Activated CD4-positive, alpha-beta T cell treated with anti-CD3 and anti-CD28 coated beads for 24 hours (primary cell): ENCODE measurements around the gene FAF2.
"Not testable (repeated sequence)": the region's sequence is repeated elsewhere in the genome, so short reads cannot be mapped to it uniquely, and the experiment has no call there.

ENCODE experiments used
- DNase-seq, 2 donors: peaks; one replicate each; pipeline ENCODE4 v3.0.0-alpha.2; 2020; ENCODE audit warnings: low read depth in 2 of 2

The FAF2 gene

DNA sequence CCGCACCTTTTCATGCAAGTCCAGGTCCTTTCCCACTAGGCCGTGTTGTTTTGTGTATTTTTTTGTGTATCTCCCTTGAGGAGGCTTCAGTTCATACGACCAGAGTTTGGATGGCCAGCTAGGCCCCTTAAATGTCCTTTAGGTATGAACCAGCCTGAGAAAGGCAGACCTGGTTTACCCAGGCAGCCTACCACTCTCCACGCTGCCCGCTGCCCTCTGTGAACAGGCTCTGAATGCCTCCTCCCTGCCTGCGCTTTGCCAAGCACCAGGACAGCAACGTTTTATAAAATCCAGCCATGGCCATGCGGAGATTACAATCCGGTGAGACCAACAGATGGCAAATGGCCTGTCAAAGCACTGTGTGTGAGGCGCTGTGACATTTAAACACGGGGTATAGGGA, 31.2 kb upstream of the FAF2 start:
- DNase-seq = no peak

DNA sequence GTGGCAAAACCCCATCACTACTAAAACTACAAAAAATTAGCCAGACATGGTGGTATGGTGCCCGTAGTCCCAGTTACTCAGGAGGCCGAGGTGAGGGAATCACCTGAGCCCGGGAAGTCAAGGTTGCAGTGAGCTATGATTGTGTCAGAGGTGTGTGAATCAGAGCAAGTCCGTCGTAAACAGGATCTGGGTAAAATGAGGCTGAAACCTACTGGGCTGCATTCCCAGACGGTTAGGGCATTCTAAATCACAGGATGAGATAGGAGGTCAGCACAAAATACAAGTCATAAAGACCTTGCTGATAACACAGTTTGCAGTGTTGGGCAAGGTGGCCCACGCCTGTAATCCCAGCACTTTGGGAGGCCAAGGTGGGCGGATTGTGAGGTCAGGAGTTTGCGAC, 29.9 kb upstream of the FAF2 start:
- DNase-seq = no peak

DNA sequence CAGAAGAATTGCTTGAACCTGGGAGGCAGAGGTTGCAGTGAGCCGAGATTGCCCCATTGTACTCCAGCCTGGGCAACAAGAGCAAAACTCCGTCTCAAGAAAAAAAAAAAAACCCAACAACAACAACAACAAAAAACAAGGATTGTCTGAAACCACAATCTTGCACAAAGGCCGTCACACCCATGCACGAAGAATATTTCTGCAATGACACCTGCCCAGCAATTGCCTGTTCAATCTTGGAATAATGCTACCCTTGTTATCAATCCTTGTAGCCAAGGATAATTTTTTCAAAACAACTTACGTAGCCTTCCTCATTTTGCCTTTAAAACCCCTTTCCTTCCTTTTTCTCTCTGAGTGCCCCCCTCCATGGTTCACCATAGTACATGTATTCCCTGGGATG, 28.1 kb upstream of the FAF2 start:
- no peak for DNase-seq

DNA sequence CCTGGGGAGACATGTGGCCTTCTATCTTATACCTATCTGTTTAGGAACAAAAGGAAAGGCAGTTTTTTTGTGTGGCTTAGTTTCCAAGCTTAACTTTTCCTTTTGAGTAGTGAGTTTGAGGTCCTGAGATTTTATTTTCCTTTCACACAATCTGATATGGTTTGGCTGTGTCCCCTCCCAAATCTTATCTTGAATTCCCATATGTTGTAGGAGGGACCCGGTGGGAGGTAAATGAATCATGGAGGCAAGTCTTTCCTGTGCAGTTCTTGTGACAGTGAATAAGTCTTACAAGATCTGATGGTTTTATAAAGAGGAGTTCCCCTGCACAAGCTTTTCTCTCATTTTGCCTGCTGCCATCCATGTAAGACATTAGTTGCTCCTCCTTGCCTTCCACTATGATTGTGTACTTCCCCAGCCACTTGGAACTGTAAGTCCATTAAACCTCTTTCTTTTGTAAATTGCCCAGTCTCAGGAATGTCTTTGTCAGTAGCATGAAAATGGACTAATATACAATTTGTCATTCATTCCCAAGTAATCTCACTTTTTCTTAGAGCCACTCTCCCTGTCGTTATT, 27.1 kb upstream of the FAF2 start:
- DNase-seq = no peak

DNA sequence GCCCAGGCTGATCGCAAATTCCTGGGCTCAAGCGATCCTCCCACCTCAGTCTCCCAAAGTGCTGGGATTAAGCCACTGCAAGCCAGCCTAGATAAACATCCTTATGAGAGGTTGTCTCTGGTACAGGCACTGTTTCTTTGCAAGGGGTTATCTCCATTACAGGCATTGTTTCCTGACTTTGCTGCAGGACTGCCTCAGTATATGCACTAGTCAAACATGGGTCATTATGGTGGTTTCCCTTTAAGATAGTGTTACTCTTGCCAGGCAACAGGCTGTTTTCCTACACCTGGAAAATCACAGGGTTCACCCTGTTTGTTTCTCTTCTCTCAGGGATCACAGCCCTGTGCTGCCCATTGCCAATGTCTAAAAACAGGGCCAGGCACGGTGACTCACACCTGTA, 24.0 kb upstream of the FAF2 start:
- DNase-seq = no peak

DNA sequence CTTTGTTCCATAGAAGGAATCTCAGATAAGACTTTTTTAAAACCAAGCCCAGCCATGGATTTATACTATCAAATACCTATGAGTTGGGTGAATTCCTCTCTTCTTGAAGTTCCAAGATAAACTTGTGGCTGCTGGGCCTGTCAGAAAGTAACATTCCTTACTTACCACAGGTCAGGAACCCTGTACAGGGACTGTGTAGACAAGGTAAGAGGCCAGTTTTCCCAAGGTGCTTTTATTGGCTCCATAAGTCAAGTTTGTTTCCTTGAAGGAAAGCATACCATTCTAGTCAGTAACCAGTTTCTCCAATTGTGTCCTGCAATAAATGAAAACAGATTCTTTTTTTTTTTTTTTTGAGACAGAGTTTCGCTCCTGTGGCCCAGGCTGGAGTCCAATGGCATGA, 23.0 kb upstream of the FAF2 start:
- DNase-seq = no peak

DNA sequence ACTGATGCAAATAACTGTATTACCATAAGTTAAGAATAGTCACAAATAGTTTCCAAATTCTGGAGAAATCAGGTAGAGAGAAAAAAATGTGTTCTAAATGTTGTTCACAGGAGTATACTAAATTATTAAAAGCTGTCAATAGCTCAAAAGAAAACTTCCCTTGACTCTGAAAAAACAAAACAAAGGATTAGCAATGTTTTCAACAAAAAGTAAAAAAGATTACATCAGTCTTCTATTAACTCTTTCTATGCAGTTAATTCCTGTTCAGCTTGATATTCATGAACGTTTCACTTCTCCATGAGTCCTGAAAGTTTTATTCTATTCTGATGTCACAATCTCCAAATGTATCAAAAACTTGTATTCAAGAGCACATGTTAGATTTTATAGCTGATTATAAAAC, 22.4 kb upstream of the FAF2 start:
- no peak for DNase-seq

DNA sequence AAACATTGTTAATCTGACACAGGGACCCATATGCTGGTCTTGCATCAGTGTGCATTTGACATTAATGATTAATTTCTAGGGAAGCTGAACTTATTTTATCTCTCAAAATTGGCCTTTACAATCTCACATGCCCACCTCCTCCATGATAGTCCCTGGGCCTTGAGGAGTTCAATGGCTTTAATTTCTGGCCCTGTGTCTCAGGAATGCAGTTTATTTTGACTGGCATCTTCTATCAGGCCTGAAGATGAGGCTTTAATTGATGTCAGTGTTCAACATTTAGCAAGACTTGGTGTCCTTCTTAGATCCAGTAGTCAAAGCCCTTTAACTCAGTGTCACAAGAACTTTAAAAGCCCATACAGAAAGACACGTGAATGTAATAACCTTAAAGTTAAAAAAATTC, 21.3 kb upstream of the FAF2 start:
- DNase-seq = no peak

DNA sequence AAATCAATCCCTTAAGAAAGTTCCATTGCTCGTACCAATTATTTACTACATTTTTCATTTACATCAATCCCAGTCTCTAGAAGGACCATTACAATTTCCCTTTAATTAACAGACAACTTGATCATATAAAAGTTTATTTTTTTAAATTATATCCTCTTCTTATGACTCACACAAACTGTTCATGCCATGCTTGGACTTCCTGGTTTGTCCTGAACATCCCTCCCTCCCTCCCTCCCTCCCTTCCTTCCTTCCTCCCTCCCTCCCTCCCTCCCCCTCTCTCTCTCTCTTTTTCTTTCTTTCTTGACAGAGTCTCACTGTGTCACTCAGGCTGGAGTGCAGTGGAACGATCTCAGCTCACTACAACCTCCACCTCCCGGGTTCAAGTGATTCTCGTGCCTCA, 20.2 kb upstream of the FAF2 start:
- no peak for DNase-seq

DNA sequence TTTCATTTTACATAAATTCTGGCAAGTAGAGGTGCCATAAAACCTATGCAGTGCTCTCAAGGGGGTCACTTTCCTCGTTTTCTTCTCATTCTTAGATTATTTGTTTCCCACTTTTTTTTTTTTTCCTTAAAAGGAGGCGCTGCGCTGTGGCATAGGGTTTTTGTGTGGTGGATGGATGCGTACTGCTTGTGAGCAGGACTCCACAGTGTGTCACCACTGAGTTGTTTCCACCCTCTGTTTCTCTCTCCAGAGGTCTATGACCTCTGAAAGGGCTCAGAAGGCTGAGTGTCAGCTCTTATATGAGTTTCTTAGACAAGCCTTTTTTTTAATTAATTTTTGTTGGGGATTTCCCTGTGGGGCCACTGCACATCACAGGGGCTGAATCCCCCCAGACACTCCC, 18.2 kb upstream of the FAF2 start:
- no peak for DNase-seq

DNA sequence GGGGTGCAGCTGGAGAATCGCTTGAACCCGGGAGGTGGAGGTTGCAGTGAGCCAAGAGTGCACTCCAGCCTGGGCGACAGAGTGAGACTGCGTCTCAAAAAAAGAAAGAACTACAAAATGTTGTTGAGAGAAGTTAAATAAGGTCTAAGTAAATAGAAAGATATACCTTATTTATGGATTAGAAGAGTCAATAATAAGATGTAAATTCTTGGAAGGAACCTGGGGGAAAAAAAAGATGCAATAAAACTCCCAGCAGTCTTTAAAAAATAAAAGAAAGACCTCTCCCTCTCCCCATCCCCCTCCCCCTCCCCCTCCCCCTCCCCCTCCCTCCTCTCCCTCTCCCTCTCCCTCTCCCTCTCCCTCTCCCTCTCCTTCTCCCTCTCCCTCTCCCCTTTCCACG, 15.5 kb upstream of the FAF2 start:
- DNase-seq = no peak

DNA sequence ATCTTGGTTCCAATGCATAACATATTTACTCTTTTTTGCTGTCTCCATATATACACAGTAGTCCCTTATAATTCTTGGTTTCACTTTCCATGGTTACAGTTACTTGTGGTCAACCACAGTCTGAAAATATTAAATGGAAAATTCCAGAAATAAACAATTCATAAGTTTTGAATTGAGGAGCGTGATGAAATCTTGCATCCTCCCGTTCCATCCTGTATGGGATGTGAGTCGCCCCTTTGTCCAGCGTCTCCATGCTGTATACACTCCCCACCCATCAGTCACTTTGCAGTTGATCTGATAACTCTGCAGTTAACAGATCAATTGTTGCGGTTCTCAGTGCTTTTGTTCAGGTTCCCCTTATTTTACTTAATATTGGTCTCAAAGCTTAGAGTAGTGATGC, 11.5 kb upstream of the FAF2 start:
- no peak for DNase-seq

DNA sequence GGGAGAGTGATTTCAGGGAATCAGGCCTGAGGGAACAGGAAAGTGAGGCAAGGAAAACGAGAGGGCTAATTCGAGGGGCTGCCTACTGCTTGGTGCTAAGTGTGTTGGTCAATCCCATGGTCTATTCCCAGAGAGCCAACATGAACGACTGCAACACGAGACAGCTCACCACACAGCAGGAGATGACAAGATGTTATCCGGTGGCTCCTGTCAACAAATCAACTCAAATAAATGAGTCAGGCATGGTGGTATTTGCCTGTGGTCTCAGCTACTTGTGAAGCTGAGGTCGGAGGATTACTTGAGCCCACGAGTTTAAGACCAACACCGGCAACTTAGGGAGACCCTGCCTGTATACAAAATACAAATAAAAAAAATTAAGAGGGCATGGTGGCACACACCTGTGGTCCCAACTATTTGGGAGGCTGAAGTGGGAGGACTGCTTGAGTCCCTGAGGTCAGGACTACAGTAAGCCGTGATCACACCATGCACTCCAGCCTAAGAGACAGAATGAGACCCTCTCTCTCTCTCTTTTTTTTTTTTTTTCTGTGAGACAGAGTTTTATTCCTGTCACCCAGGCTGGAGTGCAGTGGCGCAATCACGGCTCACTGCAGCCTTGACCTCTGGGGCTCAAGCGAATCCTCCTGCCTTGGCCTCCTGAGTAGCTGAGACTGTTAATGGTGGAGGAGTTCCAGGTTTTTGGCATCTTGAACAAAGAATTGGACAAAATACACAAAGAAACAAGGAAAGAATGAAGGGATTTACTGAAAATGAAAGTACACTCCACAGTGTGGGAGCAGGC, 9.0 kb upstream of the FAF2 start:
- no peak for DNase-seq

DNA sequence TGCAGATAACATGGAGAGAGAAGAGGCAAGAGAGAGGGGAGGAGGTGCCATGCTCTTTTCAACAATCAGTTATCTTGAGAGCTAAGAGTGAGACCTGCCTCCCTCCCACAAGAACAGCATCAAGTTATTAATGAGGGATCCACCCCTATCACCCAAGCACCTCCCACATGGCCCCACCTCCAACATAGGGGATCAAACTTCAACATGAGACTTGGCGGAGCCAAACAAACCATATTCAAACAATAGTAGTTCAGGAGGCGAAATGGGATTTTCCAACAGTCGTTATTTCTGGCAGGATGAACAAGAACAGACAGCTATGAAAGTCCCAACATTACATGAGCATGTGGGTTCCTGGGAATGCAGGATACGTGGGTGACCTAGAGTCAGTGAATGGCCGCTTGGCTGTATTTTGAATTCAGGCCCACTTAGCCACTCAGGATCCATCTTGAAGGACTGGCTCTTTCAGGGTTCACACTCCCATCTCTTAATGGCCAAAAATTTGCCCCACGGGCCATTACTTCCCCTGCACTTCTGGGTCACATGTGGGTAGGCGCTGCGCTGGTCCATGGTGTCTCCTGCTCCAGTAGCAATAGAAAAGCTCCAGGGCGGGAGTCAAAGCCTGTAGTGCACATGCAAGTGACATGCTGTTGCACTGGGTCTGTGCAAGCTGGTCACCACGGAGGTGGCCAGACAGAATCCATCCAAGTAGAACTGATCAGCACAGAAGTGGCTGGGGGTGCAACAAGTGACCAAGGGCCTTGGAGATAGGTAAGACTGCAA, 7.1 kb upstream of the FAF2 start:
- no peak for DNase-seq

DNA sequence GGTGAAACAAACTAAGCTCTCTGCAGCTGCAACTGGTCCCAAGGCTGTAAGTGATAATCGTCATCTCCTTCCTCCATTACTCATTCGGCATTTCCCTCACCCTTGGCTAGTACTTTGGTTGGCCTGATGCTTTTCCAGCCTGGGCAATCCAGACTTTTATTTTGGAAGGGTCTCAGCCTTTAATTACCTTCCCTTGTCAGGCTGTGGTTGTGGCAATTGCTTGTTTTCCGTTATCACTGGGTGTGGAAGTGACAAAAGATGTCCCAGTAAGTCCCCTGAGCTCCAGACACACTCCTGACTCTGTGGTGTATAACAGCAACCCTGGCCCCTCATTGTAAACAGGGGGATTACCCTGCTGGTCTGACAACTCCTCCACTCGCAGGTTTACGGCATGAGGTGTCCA, 6.3 kb upstream of the FAF2 start:
- DNase-seq = no peak

DNA sequence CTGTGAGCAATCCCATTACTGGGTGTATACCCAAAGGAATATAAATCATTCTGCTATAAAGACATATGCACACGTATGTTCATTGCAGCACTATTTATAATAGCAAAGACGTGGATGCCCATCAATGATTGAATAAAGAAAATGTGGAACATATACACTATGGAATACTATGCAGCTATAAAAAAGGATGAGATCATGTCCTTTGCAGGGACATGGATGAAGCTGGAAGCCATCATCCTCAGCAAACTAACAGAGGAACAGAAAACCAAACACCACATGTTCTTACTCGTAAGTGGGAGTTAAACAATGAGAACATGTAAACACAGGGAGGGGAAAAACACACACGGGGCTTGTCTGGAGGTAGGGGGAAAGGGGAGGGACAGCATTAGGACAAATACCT, 5.3 kb upstream of the FAF2 start:
- not testable (repeated sequence) for DNase-seq

DNA sequence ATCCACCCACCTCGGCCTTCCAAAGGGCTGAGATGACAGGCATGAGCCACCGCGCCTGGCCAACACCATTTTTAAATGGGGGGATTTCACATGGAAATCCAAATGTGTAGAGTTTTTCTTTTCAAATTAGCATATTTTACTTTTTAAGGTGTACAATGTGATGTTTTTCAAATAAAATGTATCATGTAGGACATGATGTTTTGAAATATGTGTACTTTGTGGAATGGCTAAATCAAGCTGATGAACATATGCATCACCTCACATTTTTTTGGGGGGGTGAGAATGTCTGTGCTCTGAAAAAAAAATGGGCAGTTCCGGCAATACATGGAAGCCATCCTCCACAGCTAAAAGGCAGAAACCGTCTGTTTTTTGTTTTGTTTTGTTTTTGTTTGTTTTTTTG, 3.4 kb upstream of the FAF2 start:
- DNase-seq = no peak

DNA sequence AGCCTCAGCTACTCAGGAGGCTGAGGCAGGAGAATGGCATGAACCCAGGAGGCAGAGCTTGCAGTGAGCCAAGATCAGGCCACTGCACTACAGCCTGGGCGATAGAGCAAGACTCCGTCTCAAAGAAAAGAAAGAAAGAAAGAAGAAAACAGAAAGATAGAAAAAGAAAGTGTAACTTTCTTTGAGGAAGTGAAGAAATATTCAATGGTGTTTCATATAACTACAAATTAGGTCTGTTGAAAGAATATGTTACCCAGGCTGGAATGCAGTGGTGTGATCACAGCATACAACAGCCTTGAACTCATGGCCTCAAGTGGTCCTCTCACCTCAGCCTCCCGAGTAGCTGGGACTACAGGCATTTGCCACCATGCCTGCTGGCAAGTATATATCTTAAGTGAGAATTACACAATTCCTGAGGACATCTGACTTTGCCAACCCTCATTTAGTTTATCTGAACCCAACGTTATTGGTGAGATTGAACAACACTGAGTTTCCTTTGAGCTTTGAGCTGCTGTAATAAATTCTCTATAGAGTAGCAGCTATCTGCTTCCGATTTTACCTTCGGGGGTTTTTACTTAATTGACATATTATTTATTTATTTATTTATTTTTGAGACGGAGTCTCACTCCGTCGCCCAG, 2.0 kb upstream of the FAF2 start:
- no peak for DNase-seq

DNA sequence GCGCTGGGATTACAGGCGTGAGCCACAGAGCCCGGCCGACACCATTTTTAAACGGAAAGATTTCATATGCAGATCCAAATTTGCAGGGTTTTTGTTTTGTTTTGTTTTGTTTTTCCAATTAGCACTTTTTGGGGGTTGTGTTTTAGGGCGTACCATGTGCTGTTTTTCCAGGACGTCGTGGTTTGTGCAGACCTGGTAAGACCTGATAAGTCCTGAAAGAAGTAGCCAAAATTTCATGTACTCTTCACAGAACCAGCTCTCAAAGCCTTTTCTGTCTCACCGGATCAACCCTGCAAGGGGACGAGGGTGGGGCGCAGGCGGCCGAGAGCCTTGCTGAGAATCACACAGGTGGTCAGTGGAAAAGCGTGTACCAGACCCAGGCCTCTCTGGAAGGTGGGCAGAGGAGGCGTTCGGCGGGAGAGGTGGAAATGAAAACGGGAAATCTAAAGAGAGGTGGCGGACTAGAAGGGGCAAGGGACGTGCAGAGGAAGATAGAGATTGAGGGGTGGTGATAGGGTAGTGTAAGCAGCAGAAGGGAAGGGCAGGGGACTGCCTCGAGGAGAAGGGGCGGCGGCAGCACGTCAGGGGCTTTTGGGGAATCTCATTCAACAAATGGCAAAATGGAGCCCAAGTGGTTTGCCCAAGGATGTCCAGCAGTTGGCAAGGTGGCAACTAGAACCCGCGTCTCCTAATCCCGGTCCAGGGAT, 1.1 kb upstream of the FAF2 start:
- DNase-seq = no peak

DNA sequence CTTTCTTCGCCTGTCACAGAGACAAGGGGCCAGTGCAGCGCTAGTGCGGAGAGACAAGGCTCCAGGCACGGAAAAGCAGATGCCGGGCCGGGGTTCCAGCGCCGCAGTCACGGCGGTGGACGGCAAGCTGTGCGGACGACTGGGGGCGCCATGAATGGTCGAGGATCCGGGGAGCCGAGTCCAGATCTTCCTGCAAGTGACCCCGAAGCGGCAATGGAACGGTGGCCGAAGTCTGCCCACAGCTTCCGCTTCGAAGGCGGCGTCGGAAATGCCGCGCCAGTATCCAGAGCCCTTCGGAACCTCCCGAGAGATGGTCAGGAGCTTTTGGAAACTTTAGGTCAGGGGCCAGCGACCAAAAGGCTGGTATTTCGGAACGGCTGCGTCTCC, 601 bp upstream of the FAF2 start:
- no peak for DNase-seq

DNA sequence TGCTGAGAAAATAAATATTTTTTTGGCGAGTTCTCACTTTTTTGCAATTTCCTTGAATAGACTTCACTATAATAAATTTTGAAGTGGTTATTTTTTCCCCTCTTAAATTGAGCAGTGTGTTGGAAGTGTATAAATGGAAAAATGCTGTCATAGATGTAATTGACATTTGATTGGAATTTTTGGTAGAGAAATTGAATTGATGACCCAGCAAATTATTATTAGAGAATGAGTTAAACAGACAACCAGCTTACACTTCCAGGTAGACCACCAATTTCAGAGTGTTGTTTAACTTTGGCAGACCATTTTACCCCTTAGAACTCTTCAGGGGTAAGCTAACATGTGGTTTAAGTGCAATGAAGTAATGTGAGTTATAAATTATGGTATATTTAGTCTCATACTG, 1.9 kb downstream of the FAF2 start:
- DNase-seq = no peak
